ENCODE data around the gene C4BPA.

DNA sequence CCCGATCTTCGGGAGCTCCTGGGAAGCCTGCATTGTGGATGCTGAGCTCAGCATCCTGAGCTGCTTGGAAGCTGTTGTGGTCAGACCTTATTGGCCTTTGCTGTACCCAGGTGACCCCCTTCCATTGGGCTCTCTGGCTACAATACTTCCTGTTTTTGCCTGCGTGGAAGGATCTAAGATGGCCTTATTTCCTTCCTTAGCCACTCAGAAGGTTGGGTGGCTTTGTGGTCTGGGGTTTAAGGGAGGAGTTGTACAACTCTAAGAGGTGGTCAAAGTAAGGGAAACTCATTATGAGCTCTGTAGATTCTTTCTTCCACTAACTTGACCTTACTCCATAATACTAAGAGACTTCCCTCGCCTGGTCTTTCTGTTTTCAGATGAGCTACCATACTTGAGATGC, 33.2 kb upstream of the C4BPA start:
- TF ChIP-seq, protein P1, sequence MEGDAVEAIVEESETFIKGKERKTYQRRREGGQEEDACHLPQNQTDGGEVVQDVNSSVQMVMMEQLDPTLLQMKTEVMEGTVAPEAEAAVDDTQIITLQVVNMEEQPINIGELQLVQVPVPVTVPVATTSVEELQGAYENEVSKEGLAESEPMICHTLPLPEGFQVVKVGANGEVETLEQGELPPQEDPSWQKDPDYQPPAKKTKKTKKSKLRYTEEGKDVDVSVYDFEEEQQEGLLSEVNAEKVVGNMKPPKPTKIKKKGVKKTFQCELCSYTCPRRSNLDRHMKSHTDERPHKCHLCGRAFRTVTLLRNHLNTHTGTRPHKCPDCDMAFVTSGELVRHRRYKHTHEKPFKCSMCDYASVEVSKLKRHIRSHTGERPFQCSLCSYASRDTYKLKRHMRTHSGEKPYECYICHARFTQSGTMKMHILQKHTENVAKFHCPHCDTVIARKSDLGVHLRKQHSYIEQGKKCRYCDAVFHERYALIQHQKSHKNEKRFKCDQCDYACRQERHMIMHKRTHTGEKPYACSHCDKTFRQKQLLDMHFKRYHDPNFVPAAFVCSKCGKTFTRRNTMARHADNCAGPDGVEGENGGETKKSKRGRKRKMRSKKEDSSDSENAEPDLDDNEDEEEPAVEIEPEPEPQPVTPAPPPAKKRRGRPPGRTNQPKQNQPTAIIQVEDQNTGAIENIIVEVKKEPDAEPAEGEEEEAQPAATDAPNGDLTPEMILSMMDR (IDR thresholded peaks at IDR 0.05): no peak
- no peak for TF ChIP-seq POLR2A (IDR thresholded peaks at IDR 0.05)

All from uterus (tissue), 2 donors.